Measurements from ENCODE around the gene TTC27. TPM values are rescaled to one million over a fixed set of nuclear protein-coding genes. Genes with fewer than 3 reads are reported as not detected.

The TTC27 gene
- polyA plus RNA-seq, 1 donor from 2014 or later: 11.1 TPM

DNA sequence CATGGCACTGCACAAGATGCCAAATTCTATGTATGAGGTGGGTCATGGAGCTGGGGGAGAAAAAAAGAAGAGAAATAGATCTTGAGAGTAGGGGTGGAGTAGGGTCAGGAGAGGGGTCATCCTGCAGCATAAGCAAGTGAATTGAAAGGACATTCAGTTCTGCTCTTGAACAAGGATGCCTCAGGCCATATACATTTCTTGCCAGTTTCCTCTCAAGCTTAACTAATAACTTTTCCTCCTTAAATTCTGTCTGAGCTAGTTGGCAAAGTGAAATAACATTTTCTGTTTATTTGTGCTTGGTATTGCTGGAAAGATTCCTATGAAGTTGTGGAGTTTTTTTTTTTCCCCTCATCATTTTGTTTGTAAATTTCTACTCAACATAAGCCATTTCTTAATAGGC is 219.9 kb downstream of the TTC27 start:
- no peak overlapping the region for H3K4me3 ChIP-seq (ENCODE audit: low read length)
- no peak overlapping the region for H3K9ac ChIP-seq (ENCODE audit: low read length)
- no peaks in the 10 kb centered on the region for H3K27me3 ChIP-seq (ENCODE audit: insufficient read depth, low read depth, low read length)

GRCh38 chr2:32849456-32850194 is 221.8 kb downstream of the TTC27 start:
- Histone ChIP-seq H2AFZ (ENCODE audit: low read depth, low read length) (no peak overlapping the region), H3K9me3 (ENCODE audit: low read length) (no peaks in the 10 kb centered on the region), H3K27ac (ENCODE audit: low read length) (no peak overlapping the region), H3K36me3 (ENCODE audit: insufficient read depth, low read length) (no peaks in the 10 kb centered on the region), H3K27me3 (ENCODE audit: insufficient read depth, low read depth, low read length) (no peaks in the 10 kb centered on the region), H3K9me2 (ENCODE audit: insufficient read depth, low read length) (no peaks in the 10 kb centered on the region), H4K20me1 (ENCODE audit: insufficient read depth) (no peaks in the 10 kb centered on the region), H3K4me3 (ENCODE audit: low read length) (no peak overlapping the region), H3K9ac (ENCODE audit: low read length) (no peak overlapping the region), H3K79me2 (replicated peaks; ENCODE audit: insufficient read depth, low read length) (no peaks in the 10 kb centered on the region), H3F3A (ENCODE audit: insufficient read depth, low read length, poor library complexity, severe bottlenecking) (no peaks in the 10 kb centered on the region), H3K4me2 (ENCODE audit: low read length) (no peak overlapping the region)
- TF ChIP-seq EZH2 (IDR thresholded peaks at IDR 0.05; ENCODE audit: borderline replicate concordance, insufficient read depth, low read length, poor library complexity, severe bottlenecking): no peak
- no peak for TF ChIP-seq POLR2AphosphoS5 (IDR thresholded peaks at IDR 0.05)
- TF ChIP-seq RAD21 (conservative IDR thresholded peaks at IDR 0.05): no peak
- TF ChIP-seq SMC3 (conservative IDR thresholded peaks at IDR 0.05; ENCODE audit: poor library complexity): no peak
- TF ChIP-seq MXI1 (conservative IDR thresholded peaks at IDR 0.05; ENCODE audit: poor library complexity, severe bottlenecking): no peak
- no peak for TF ChIP-seq EP300 (conservative IDR thresholded peaks at IDR 0.05; ENCODE audit: poor library complexity, severe bottlenecking)
- no peak for TF ChIP-seq CTCF (IDR thresholded peaks at IDR 0.05; ENCODE audit: poor library complexity, severe bottlenecking)

More for the DNA sequence above, 219.9 kb downstream of the TTC27 start:
- Histone ChIP-seq H4K20me1 (ENCODE audit: insufficient read depth) (no peaks in the 10 kb centered on the region), H3K9me2 (ENCODE audit: insufficient read depth, low read length) (no peaks in the 10 kb centered on the region), H3K4me2 (ENCODE audit: low read length) (no peak overlapping the region), H3K27ac (ENCODE audit: low read length) (no peak overlapping the region), H2AFZ (ENCODE audit: low read depth, low read length) (no peak overlapping the region), H3K79me2 (replicated peaks; ENCODE audit: insufficient read depth, low read length) (no peaks in the 10 kb centered on the region), H3F3A (ENCODE audit: insufficient read depth, low read length, poor library complexity, severe bottlenecking) (no peaks in the 10 kb centered on the region), H3K9me3 (ENCODE audit: low read length) (no peaks in the 10 kb centered on the region), H3K36me3 (ENCODE audit: insufficient read depth, low read length) (no peaks in the 10 kb centered on the region)
- no peak for TF ChIP-seq EP300 (conservative IDR thresholded peaks at IDR 0.05; ENCODE audit: poor library complexity, severe bottlenecking)
- no peak for TF ChIP-seq EZH2 (IDR thresholded peaks at IDR 0.05; ENCODE audit: borderline replicate concordance, insufficient read depth, low read length, poor library complexity, severe bottlenecking)
- TF ChIP-seq, protein P1, sequence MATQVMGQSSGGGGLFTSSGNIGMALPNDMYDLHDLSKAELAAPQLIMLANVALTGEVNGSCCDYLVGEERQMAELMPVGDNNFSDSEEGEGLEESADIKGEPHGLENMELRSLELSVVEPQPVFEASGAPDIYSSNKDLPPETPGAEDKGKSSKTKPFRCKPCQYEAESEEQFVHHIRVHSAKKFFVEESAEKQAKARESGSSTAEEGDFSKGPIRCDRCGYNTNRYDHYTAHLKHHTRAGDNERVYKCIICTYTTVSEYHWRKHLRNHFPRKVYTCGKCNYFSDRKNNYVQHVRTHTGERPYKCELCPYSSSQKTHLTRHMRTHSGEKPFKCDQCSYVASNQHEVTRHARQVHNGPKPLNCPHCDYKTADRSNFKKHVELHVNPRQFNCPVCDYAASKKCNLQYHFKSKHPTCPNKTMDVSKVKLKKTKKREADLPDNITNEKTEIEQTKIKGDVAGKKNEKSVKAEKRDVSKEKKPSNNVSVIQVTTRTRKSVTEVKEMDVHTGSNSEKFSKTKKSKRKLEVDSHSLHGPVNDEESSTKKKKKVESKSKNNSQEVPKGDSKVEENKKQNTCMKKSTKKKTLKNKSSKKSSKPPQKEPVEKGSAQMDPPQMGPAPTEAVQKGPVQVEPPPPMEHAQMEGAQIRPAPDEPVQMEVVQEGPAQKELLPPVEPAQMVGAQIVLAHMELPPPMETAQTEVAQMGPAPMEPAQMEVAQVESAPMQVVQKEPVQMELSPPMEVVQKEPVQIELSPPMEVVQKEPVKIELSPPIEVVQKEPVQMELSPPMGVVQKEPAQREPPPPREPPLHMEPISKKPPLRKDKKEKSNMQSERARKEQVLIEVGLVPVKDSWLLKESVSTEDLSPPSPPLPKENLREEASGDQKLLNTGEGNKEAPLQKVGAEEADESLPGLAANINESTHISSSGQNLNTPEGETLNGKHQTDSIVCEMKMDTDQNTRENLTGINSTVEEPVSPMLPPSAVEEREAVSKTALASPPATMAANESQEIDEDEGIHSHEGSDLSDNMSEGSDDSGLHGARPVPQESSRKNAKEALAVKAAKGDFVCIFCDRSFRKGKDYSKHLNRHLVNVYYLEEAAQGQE (IDR thresholded peaks at IDR 0.05; ENCODE audit: borderline replicate concordance): no peak
- TF ChIP-seq MXI1 (conservative IDR thresholded peaks at IDR 0.05; ENCODE audit: poor library complexity, severe bottlenecking): no peak
- TF ChIP-seq SMC3 (conservative IDR thresholded peaks at IDR 0.05; ENCODE audit: poor library complexity): no peak
- TF ChIP-seq POLR2AphosphoS5 (IDR thresholded peaks at IDR 0.05): no peak
- no peak for TF ChIP-seq TAF1 (IDR thresholded peaks at IDR 0.05; ENCODE audit: low read depth)
- TF ChIP-seq CTCF (IDR thresholded peaks at IDR 0.05; ENCODE audit: poor library complexity, severe bottlenecking): no peak
- TF ChIP-seq RAD21 (conservative IDR thresholded peaks at IDR 0.05): no peak

Measured in neural cell (in vitro differentiated cells).